Measurements from ENCODE around the gene WDR82. TPM values are rescaled to one million over a fixed set of nuclear protein-coding genes. Genes with fewer than 3 reads are reported as not detected.

Gene WDR82
- total and polyA plus RNA-seq, 2 of the 8 experiments (the other 6 are each of a cell fraction or from before 2014, with no cell fraction given) = 33.5 to 82.7 TPM

DNA sequence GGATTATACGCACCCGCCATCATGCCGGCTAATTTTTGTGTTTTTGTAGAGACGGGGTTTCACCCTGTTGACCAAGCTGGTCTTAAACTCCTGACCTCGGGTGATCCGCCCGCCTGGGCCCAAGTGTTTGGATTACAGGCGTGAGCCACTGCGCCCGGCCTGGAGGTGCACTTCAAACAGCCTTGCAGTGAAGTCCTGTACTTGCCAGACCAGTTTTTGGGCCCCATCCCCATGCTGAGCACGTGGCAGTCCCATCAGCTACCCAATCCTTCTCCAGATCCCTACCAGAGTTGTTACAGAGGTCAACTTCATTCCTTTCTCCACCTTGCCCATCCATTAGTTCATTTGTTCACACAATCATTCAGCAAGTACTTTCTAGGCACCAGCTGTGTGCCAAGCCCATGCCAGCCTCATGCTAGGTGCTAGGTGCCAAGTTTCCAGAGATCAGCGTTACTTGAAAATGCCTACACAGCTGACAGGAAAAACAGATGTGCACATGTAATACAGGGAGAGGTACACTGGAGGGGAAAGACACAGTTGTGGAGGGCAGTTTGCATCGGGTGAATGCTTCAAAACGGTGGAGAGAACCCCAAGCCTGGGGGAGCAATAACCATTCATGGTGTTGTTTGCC is 39.9 kb upstream of the WDR82 start:
- Histone ChIP-seq H3K23ac (ENCODE audit: insufficient read length) (no peak overlapping the region), H2AK5ac (ENCODE audit: low read depth, low read length) (no peak overlapping the region), H3K4ac (replicated peaks; ENCODE audit: insufficient read length, low read depth, low read length) (no peak overlapping the region), H4K20me1 (replicated peaks in 1 of 2; ENCODE audit: control insufficient read depth in 1 of 2, insufficient read depth in 2 of 2, low read length in 2 of 2) (no peaks in the 10 kb centered on the region), H3K23me2 (ENCODE audit: low read depth, low read length) (peaks cover 4% of the 10 kb centered on the region; the same call in 1 of the 2 replicates), H4K8ac (ENCODE audit: extremely low read depth, insufficient read depth, low read length) (no peak overlapping the region), H4K5ac (ENCODE audit: insufficient read length, low read depth, low read length) (no peak overlapping the region), H3K4me3 (ENCODE audit: extremely low read depth in 1 of 4, insufficient read depth in 2 of 4, low read depth in 3 of 4, low read length in 4 of 4) (peak overlapping the region in 1 of 4 experiments; percentile 62; a peak in 4 of 8 replicates), H3K79me1 (ENCODE audit: low read depth, low read length) (no peaks in the 10 kb centered on the region; the same call in 1 of the 2 replicates), H3K27ac (ENCODE audit: low read depth, low read length) (no peak overlapping the region), H2AFZ (ENCODE audit: low read length) (no peak overlapping the region), H2BK12ac (ENCODE audit: low read depth, low read length) (no peak overlapping the region), H3K14ac (ENCODE audit: insufficient read length) (no peak overlapping the region), H3K4me1 (replicated peaks in 1 of 4; ENCODE audit: control insufficient read depth in 3 of 4, insufficient read depth in 4 of 4, low read length in 3 of 4) (peaks cover 0 to 3% (median 3%) of the 10 kb centered on the region in 4 experiments; a peak in 5 of 7 replicates), H3K9me3 (ENCODE audit: insufficient read depth in 2 of 2, low read depth in 1 of 2, low read length in 1 of 2) (no peaks in the 10 kb centered on the region), H3K36me3 (ENCODE audit: control insufficient read depth in 2 of 4, insufficient read depth in 4 of 4, low read length in 3 of 4) (no peaks in the 10 kb centered on the region), H3K4me2 (ENCODE audit: insufficient read depth in 1 of 2, low read depth in 2 of 2, low read length in 2 of 2) (peak overlapping the region; percentile 78 to 88; a peak in 2 of 4 replicates), H2BK20ac (ENCODE audit: low read length) (no peak overlapping the region), H3K56ac (replicated peaks; ENCODE audit: insufficient read length, low read depth, low read length) (no peak overlapping the region), H3K18ac (ENCODE audit: extremely low read depth, low read length) (no peak overlapping the region), H3K79me2 (ENCODE audit: control insufficient read depth in 1 of 2, insufficient read depth in 2 of 2, low read length in 2 of 2) (no peaks in the 10 kb centered on the region), H2BK15ac (ENCODE audit: low read length) (peak overlapping the region; percentile 72; the same call in 1 of the 2 replicates), H3K9ac (replicated peaks in 1 of 4; ENCODE audit: extremely low read depth in 1 of 4, low read depth in 3 of 4, low read length in 3 of 4) (no peak overlapping the region), H3K27me3 (replicated peaks in 1 of 4; ENCODE audit: control insufficient read depth in 3 of 4, extremely low read depth in 1 of 4, insufficient read depth in 3 of 4, low read length in 3 of 4) (peaks cover 0 to 14% (median 10%) of the 10 kb centered on the region in 4 experiments; a peak in 4 of 7 replicates), H2BK5ac (ENCODE audit: low read depth, low read length) (no peak overlapping the region), H2BK120ac (replicated peaks; ENCODE audit: low read depth, low read length) (no peak overlapping the region), H4K91ac (replicated peaks; ENCODE audit: insufficient read length, low read length) (no peak overlapping the region)
- 75% methylated on average over 14 of the region's 14 CpGs; no CpG with 5 or more reads in 1 of the 2 experiments for WGBS, 2 experiments (ENCODE audit: extremely low coverage in 1 of 2, insufficient coverage in 1 of 2, insufficient read length in 1 of 2, insufficient replicate concordance in 2 of 2, low coverage in 1 of 2, low lambda C conversion rate in 2 of 2, missing lambda C conversion rate in 1 of 2)
- DNase-seq (ENCODE audit: low read depth in 1 of 2, low spot score in 2 of 2) (no peak), FAIRE-seq (no peak)
- ChIA-PET CTCF (ENCODE audit: partially characterized antibody) (interaction anchor here (0.6 to 5.1 kb wide), 11 partner anchors 10 to 97 kb away, joined by 3 to 27 read pairs (median 5); partner anchors contain the start of gene TWF2), POLR2A (ENCODE audit: partially characterized antibody) (interaction anchor here (0.9 to 4.1 kb wide), 8 partner anchors 12 to 80 kb away, joined by 3 to 24 read pairs (median 4); partner anchors contain the start of gene TWF2)
- TF ChIP-seq RAD21 (IDR thresholded peaks at IDR 0.05 in 1 of 2, conservative IDR thresholded peaks at IDR 0.05 in 1 of 2; ENCODE audit: low read depth in 2 of 2, low read length in 2 of 2) = no peak
- TF ChIP-seq, protein P1, sequence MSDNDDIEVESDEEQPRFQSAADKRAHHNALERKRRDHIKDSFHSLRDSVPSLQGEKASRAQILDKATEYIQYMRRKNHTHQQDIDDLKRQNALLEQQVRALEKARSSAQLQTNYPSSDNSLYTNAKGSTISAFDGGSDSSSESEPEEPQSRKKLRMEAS (IDR thresholded peaks at IDR 0.05) = peak; percentile 46; the same call in 1 of the 2 replicates
